Activated CD4-positive, alpha-beta T cell treated with anti-CD3 and anti-CD28 coated beads for 1 hour (primary cell): ENCODE data around the gene LRRC8D.
"Not testable (repeated sequence)": the region's sequence is repeated elsewhere in the genome, so short reads cannot be mapped to it uniquely, and the experiment has no call there.

Source experiments
- DNase-seq: peaks from one replicate; pipeline ENCODE4 v3.0.0-alpha.2; 2020

The LRRC8D gene

GRCh38 chr1:89918794-89919155 is 97.9 kb downstream of the LRRC8D start:
- no peak for DNase-seq

- no peak for DNase-seq
These were observed 98.3 kb downstream of the LRRC8D start for GRCh38 chr1:89919174-89919573.

GRCh38 chr1:89922911-89923310 is 102.1 kb downstream of the LRRC8D start:
- no peak for DNase-seq

- no peak for DNase-seq
These were observed 102.7 kb downstream of the LRRC8D start for GRCh38 chr1:89923517-89923916.

- not testable (repeated sequence) for DNase-seq
These were observed 103.2 kb downstream of the LRRC8D start for GRCh38 chr1:89924075-89924474.

- DNase-seq = no peak
These were observed 106.2 kb downstream of the LRRC8D start for GRCh38 chr1:89927049-89927448.

- no peak for DNase-seq
These were observed 106.6 kb downstream of the LRRC8D start for GRCh38 chr1:89927478-89927877.

- DNase-seq = no peak
These were observed 107.7 kb downstream of the LRRC8D start for GRCh38 chr1:89928506-89928905.

- no peak for DNase-seq
These were observed 108.7 kb downstream of the LRRC8D start for GRCh38 chr1:89929467-89930063.

- no peak for DNase-seq
These were observed 109.7 kb downstream of the LRRC8D start for GRCh38 chr1:89930579-89930978.

- no peak for DNase-seq
These were observed 111.1 kb downstream of the LRRC8D start for GRCh38 chr1:89931964-89932363.

GRCh38 chr1:89932598-89933364 is 111.9 kb downstream of the LRRC8D start:
- no peak for DNase-seq

- no peak for DNase-seq
These were observed 113.6 kb downstream of the LRRC8D start for GRCh38 chr1:89934461-89934860.

GRCh38 chr1:89935235-89935634 is 114.4 kb downstream of the LRRC8D start:
- no peak for DNase-seq

- DNase-seq = no peak
These were observed 115.9 kb downstream of the LRRC8D start for GRCh38 chr1:89936694-89937093.

- DNase-seq = no peak
These were observed 117.6 kb downstream of the LRRC8D start for GRCh38 chr1:89938171-89939055.

GRCh38 chr1:89939059-89939570 is 118.3 kb downstream of the LRRC8D start:
- DNase-seq = no peak

GRCh38 chr1:89939693-89940438 is 119.0 kb downstream of the LRRC8D start:
- no peak for DNase-seq

GRCh38 chr1:89941110-89941766 is 120.4 kb downstream of the LRRC8D start:
- no peak for DNase-seq

- DNase-seq = no peak
These were observed 121.2 kb downstream of the LRRC8D start for GRCh38 chr1:89942014-89942413.

GRCh38 chr1:89942825-89943658 is 122.2 kb downstream of the LRRC8D start:
- DNase-seq = no peak
